Endothelial cell of umbilical vein (primary cell): ENCODE data around the gene RYR3. TPM values are rescaled to one million over a fixed set of nuclear protein-coding genes. Genes with fewer than 3 reads are reported as not detected.

Source experiments
- BruUV-seq: library from RNA; stranded (reverse); fragments of 400-500 nt; replicated peaks from 2 replicates; lab custom pipeline; 2021; lab: Mats Ljungman, UMichigan
- CTCF ChIA-PET: fragments of 300-600, 350-600 bp; sonication (Branson Sonifier 250); formaldehyde crosslinking; loops from one replicate; lab custom pipeline; 2021; ENCODE audit warnings: antibody characterized with exemption, inconsistent platforms; lab: Charles Lee
- POLR2A ChIA-PET: fragments of 300-600, 350-600 bp; sonication (Branson Sonifier 250); formaldehyde crosslinking; loops from one replicate; lab custom pipeline; 2021; ENCODE audit warnings: antibody characterized with exemption, inconsistent platforms; lab: Charles Lee
- DNase-seq: peaks from one replicate; pipeline ENCODE4 v3.0.0-alpha.2; 2011; ENCODE audit warnings: low read depth, low spot score
- FAIRE-seq: peaks from 2 replicates; lab custom pipeline; 2011; peaks lifted over from hg19 to GRCh38; lab: Jason Lieb, UNC
- H2AFZ ChIP-seq: 2 replicates; pipeline ENCODE4 v1.6.0; 2012; ENCODE audit warnings: low read depth, low read length, control low read depth, inconsistent platforms
- H3K27ac ChIP-seq: 2 replicates; pipeline ENCODE4 v1.5.1; 2011; ENCODE audit warnings: low read depth, mild to moderate bottlenecking, control low read depth, low read length, moderate library complexity; ENCODE audit not compliant: insufficient read depth
- H3K27me3 ChIP-seq, 2 experiments: 2 replicates each; pipeline versions ENCODE4 v1.6.0 to v1.6.1; 2011; ENCODE audit warnings: low read length in 2 of 2, mixed read lengths in 1 of 2; ENCODE audit not compliant: control insufficient read depth in 2 of 2, insufficient read depth in 2 of 2
- H3K36me3 ChIP-seq, 2 experiments: 2 replicates in 1 of 2; 3 replicates in 1 of 2; pipeline ENCODE4 v1.5.1; 2011; ENCODE audit warnings: low read length in 2 of 2, mild to moderate bottlenecking in 1 of 2, moderate library complexity in 1 of 2; ENCODE audit not compliant: control insufficient read depth in 2 of 2, insufficient read depth in 2 of 2; ENCODE audit errors: extremely low read depth in 1 of 2
- H3K4me1 ChIP-seq: 3 replicates; pipeline ENCODE4 v1.5.1; 2011; ENCODE audit warnings: mild to moderate bottlenecking, low read length; ENCODE audit not compliant: control insufficient read depth, insufficient read depth; ENCODE audit errors: extremely low read depth
- H3K4me2 ChIP-seq: 2 replicates; pipeline ENCODE4 v1.6.1; 2011; ENCODE audit warnings: low read length, control low read depth, mixed read lengths; ENCODE audit not compliant: insufficient read depth
- H3K4me3 ChIP-seq, 3 experiments: fragments of 200-600 bp in 1 of 3; sonication (generic), shearing (Covaris generic) in 1 of 3; replicated peaks in 1 of 3; 2 replicates each; pipeline ENCODE4 v1.5.1; 2011 to 2016; ENCODE audit warnings: control low read depth in 3 of 3, low read length in 3 of 3, mild to moderate bottlenecking in 2 of 3, inconsistent platforms in 1 of 3, low read depth in 1 of 3, moderate library complexity in 1 of 3; ENCODE audit not compliant: insufficient read depth in 1 of 3
- H3K79me2 ChIP-seq: 2 replicates; pipeline ENCODE4 v1.6.0; 2012; ENCODE audit warnings: low read length, inconsistent platforms; ENCODE audit not compliant: control insufficient read depth, insufficient read depth
- H3K9ac ChIP-seq: replicated peaks from 2 replicates; pipeline ENCODE3; 2011; ENCODE audit warnings: low read length, control low read depth; ENCODE audit not compliant: insufficient read depth; ENCODE audit errors: extremely low read depth
- H3K9me1 ChIP-seq: replicated peaks from 3 replicates; pipeline ENCODE4 v1.6.0; 2011; ENCODE audit warnings: mild to moderate bottlenecking, low read length; ENCODE audit not compliant: control insufficient read depth, insufficient read depth; ENCODE audit errors: extremely low read depth
- H3K9me3 ChIP-seq: replicated peaks from 2 replicates; pipeline ENCODE4 v1.5.1; 2012; ENCODE audit warnings: low read length, inconsistent platforms; ENCODE audit not compliant: control insufficient read depth, insufficient read depth
- H4K20me1 ChIP-seq: replicated peaks from 2 replicates; pipeline ENCODE3; 2011; ENCODE audit warnings: mild to moderate bottlenecking, low read length; ENCODE audit not compliant: control insufficient read depth, insufficient read depth; ENCODE audit errors: extremely low read depth
- CTCF ChIP-seq, 2 donors: IDR thresholded peaks; 1 replicate in 1 of 2; 2 replicates in 1 of 2; pipeline ENCODE4 v1.5.1; 2011; ENCODE audit warnings: low read length in 2 of 2, mild to moderate bottlenecking in 2 of 2, moderate library complexity in 2 of 2, control low read depth in 1 of 2, inconsistent platforms in 1 of 2, low read depth in 1 of 2; ENCODE audit not compliant: insufficient read depth in 1 of 2; ENCODE audit errors: extremely low read depth in 1 of 2
- EZH2 ChIP-seq: IDR thresholded peaks from 2 replicates; pipeline ENCODE4 v1.6.1; 2012; ENCODE audit warnings: borderline replicate concordance, low read depth, mild to moderate bottlenecking, moderate library complexity, low read length, inconsistent platforms; ENCODE audit not compliant: severe bottlenecking
- FOS ChIP-seq: IDR thresholded peaks from 2 replicates; pipeline ENCODE4 v1.6.1; 2011; ENCODE audit warnings: mild to moderate bottlenecking, low read length, moderate library complexity, borderline replicate concordance; ENCODE audit not compliant: insufficient read depth
- GATA2 ChIP-seq: IDR thresholded peaks from 2 replicates; pipeline ENCODE4 v1.7.0; 2011; ENCODE audit warnings: low read depth, mild to moderate bottlenecking, moderate library complexity, mixed read lengths, low read length; ENCODE audit not compliant: insufficient read length, insufficient read depth
- JUN ChIP-seq: IDR thresholded peaks from 2 replicates; pipeline ENCODE4 v1.6.1; 2011; ENCODE audit warnings: borderline replicate concordance, low read depth; ENCODE audit not compliant: insufficient read length, insufficient read depth
- MAX ChIP-seq: IDR thresholded peaks from 2 replicates; pipeline ENCODE4 v1.6.1; 2011; ENCODE audit not compliant: insufficient read depth, insufficient read length
- MYC ChIP-seq: IDR thresholded peaks from one replicate; pipeline ENCODE4 v1.6.1; 2011; ENCODE audit warnings: mild to moderate bottlenecking, low read depth, low read length
- POLR2A ChIP-seq: IDR thresholded peaks from 2 replicates; pipeline ENCODE4 v1.6.1; 2012; ENCODE audit warnings: low read depth, mild to moderate bottlenecking, control low read depth, low read length
- POLR2AphosphoS5 ChIP-seq: IDR thresholded peaks from 2 replicates; pipeline ENCODE4 v1.6.1; 2012; ENCODE audit warnings: low read depth, mild to moderate bottlenecking, control low read depth, low read length, moderate library complexity; ENCODE audit not compliant: insufficient read depth
- dilution Hi-C: fragments of 300-500 bp; cut with MboI; formaldehyde crosslinking; loops from one replicate; pipeline ENCODE4 v1.15.0; 2019; ENCODE audit warnings: low sequenced_read_pairs; ENCODE audit not compliant: extremely low pct_ligation_motif_present
- intact Hi-C: fragments of 100-400 bp; cut with micrococcal nuclease; formaldehyde crosslinking; loops from one replicate; pipeline ENCODE4 v1.10.0; 2022
- polyA plus RNA-seq, 4 experiments: library from polyadenylated mRNA; depleted of rRNA in 3 of 4; stranded (reverse) in 3 of 4; unstranded in 1 of 4; fragments of >200 nt; gene quantifications; 2 replicates each; pipeline versions ENCODE4 v1.2.1 to v1.2.3, GENCODE V29; 2011 to 2012; ENCODE audit warnings: missing spikeins in 1 of 4
- total RNA-seq: library from RNA; stranded (reverse); gene quantifications from 2 replicates; pipeline ENCODE4 v1.2.3, GENCODE V29; 2021

Gene RYR3
- total and polyA plus RNA-seq, 2 donors (not counting 3 experiments of a cell fraction or from before 2014, with no cell fraction given) = not detected

- no TSS peak for BruUV-seq
- H3K79me2 ChIP-seq = no peaks in the 10 kb centered on the region
- DNase-seq (no peak), FAIRE-seq (no peak)
- no peaks in the 10 kb centered on the region for H4K20me1 ChIP-seq
- no peaks in the 10 kb centered on the region for H3K9me1 ChIP-seq
- H3K9ac ChIP-seq = no peak overlapping the region
- TF ChIP-seq CTCF (IDR thresholded peaks at IDR 0.05; ENCODE audit: extremely low read depth in 1 of 2, insufficient read depth in 1 of 2, low read depth in 1 of 2, low read length in 2 of 2) (no peak), JUN (no peak), EZH2 (no peak), MYC (no peak), GATA2 (no peak), MAX (no peak), POLR2A (no peak), FOS (no peak), POLR2AphosphoS5 (no peak)
- POLR2A ChIA-PET = no interaction called here
- no peak overlapping the region for H3K27ac ChIP-seq
- H3K4me3 ChIP-seq = no peak overlapping the region
- H2AFZ ChIP-seq = no peak overlapping the region
- dilution Hi-C loops = no loop called here
- CTCF ChIA-PET = no interaction called here
- no peaks in the 10 kb centered on the region for H3K4me1 ChIP-seq
- no peak overlapping the region for H3K4me2 ChIP-seq
- no peaks in the 10 kb centered on the region for H3K9me3 ChIP-seq
- no peaks in the 10 kb centered on the region for H3K27me3 ChIP-seq
- no peaks in the 10 kb centered on the region for H3K36me3 ChIP-seq
- intact Hi-C loops = no loop called here
Measured at GRCh38 chr15:33476076-33476475, 165.3 kb downstream of the RYR3 start.
